ENCODE data around the gene ARF3.
A peak's percentile ranks its signal among the peaks of the same experiment; 100 is the strongest.

GRCh38 chr12:48977290-48978281 lies 20.3 kb upstream of the ARF3 start:
- TF ChIP-seq CTCF (conservative IDR thresholded peaks at IDR 0.05 in 1 of 2, IDR thresholded peaks at IDR 0.05 in 1 of 2; ENCODE audit: extremely low read depth in 1 of 2, insufficient read depth in 1 of 2, low read depth in 1 of 2, low read length in 2 of 2) = peak; percentile 50 to 83
- no peak for TF ChIP-seq EZH2 (IDR thresholded peaks at IDR 0.05; ENCODE audit: borderline replicate concordance, low read length)

All from mammary epithelial cell (primary cell).